ENCODE data around the gene INPP5D.
"Not testable (repeated sequence)": the region's sequence is repeated elsewhere in the genome, so short reads cannot be mapped to it uniquely, and the experiment has no call there.

INPP5D gene

GRCh38 chr2:233119806-233120205 lies 59.7 kb downstream of the INPP5D start:
- no peak for DNase-seq (ENCODE audit: low read depth)
- TF ChIP-seq, protein P1, sequence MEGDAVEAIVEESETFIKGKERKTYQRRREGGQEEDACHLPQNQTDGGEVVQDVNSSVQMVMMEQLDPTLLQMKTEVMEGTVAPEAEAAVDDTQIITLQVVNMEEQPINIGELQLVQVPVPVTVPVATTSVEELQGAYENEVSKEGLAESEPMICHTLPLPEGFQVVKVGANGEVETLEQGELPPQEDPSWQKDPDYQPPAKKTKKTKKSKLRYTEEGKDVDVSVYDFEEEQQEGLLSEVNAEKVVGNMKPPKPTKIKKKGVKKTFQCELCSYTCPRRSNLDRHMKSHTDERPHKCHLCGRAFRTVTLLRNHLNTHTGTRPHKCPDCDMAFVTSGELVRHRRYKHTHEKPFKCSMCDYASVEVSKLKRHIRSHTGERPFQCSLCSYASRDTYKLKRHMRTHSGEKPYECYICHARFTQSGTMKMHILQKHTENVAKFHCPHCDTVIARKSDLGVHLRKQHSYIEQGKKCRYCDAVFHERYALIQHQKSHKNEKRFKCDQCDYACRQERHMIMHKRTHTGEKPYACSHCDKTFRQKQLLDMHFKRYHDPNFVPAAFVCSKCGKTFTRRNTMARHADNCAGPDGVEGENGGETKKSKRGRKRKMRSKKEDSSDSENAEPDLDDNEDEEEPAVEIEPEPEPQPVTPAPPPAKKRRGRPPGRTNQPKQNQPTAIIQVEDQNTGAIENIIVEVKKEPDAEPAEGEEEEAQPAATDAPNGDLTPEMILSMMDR (IDR thresholded peaks at IDR 0.05; ENCODE audit: insufficient read depth, low read depth, low read length, missing control alignments): no peak

GRCh38 chr2:233120459-233120858 lies 60.3 kb downstream of the INPP5D start:
- no peak overlapping the region for H3K4me3 ChIP-seq (ENCODE audit: low read length)
- no peak for DNase-seq (ENCODE audit: low read depth)
- TF ChIP-seq, protein P1 (IDR thresholded peaks at IDR 0.05; ENCODE audit: insufficient read depth, low read depth, low read length, missing control alignments): no peak

More at GRCh38 chr2:233119806-233120205, 59.7 kb downstream of the INPP5D start:
- H3K4me3 ChIP-seq (ENCODE audit: low read length): no peak overlapping the region

- no peak overlapping the region for H3K4me3 ChIP-seq (ENCODE audit: low read length)
- peak; percentile 42 for DNase-seq (ENCODE audit: low read depth)
- TF ChIP-seq, protein P1 (IDR thresholded peaks at IDR 0.05; ENCODE audit: insufficient read depth, low read depth, low read length, missing control alignments): no peak
These were observed 61.7 kb downstream of the INPP5D start for GRCh38 chr2:233121856-233122255.

DNA sequence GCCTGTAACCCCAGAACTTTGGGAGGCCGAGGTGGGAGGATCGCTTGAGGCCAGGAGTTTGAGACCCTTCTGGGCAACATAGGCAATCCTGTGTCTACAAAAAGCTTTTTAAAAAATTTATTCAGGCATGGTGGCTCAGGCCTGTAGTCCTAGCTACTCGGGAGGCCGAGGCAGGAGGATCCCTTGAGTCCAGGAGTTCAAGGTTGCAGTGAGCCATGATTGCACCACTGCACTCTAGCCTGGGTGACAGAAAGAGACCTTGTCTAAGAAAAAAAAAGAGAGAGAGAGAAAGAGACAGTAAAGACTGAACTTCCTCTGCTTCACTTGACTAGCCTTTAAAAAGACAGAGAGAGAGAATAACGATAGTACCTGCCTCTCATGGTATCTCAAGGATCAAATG lies 62.4 kb downstream of the INPP5D start:
- TF ChIP-seq, protein P1 (IDR thresholded peaks at IDR 0.05; ENCODE audit: insufficient read depth, low read depth, low read length, missing control alignments): no peak
- no peak overlapping the region for H3K4me3 ChIP-seq (ENCODE audit: low read length)
- DNase-seq (ENCODE audit: low read depth): no peak

DNA sequence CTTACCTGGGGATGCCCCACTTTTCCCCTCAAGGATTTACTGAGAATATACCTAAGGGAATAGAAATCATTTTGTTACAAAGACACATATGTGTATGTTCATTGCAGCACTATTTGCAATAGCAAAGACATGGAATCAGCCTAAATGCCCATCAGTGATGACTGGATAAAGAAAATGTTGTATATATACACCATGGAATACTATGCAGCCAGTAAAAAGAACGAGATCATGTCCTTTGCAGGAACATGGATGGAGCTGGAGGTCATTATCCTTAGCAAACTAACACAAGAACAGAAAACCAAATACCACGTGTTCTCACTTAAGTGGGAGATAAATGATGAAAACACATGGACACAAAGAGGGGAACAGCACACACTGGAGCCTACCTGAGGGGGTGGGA lies 63.4 kb downstream of the INPP5D start:
- DNase-seq (ENCODE audit: low read depth); H3K4me3 ChIP-seq (ENCODE audit: low read length): not testable (repeated sequence)

DNA sequence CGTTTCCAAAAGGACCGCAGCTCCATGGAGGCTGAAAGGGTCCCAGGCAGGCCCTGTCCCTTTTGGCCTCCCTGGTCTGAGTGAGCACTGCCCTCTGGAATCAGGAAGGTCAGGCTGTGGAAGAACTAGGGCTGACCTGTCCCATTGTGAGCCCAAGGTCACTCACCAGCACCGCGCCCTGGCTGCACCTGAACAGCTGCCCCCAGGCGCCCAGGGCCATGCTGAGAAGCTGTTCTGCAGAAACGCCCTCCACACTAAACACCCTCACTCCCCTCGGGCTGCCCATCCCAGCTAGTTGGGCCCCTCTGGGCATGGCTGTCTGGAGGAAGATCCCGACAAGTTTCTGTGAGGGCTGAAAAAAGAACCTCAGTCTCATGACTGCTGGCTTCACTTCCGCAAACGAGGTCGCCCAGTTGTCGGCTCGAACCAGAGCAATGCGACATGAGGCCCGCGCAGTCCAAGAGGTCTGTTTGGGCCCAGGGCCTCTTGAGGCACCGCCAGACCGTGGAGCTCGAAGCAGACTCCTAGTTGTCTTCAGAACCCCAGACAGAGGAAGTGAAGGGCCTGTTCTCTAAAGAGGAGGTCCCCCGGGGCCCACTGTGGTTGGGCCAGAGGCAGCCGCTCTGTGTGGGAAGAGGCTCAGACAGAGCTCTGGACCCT lies 64.4 kb downstream of the INPP5D start:
- TF ChIP-seq, protein P1 (IDR thresholded peaks at IDR 0.05; ENCODE audit: insufficient read depth, low read depth, low read length, missing control alignments): no peak
- DNase-seq (ENCODE audit: low read depth): no peak
- no peak overlapping the region for H3K4me3 ChIP-seq (ENCODE audit: low read length)

- TF ChIP-seq, protein P1 (IDR thresholded peaks at IDR 0.05; ENCODE audit: insufficient read depth, low read depth, low read length, missing control alignments): no peak
- no peak for DNase-seq (ENCODE audit: low read depth)
- no peak overlapping the region for H3K4me3 ChIP-seq (ENCODE audit: low read length)
These were observed 65.4 kb downstream of the INPP5D start for GRCh38 chr2:233125455-233126065.

Data from epithelial cell of esophagus (primary cell).